ENCODE results near the gene NRCAM. TPM values are rescaled to one million over a fixed set of nuclear protein-coding genes. Genes with fewer than 3 reads are reported as not detected.

Gene NRCAM
- total RNA-seq, 4 donors from 2014 or later: 0.77 to 30.3 (median 2.0) TPM; not detected in 1

- no peaks in the 10 kb centered on the region for H3K9me3 ChIP-seq
- H3K4me3 ChIP-seq: no peak overlapping the region
- intact Hi-C loops (cut with DNase I; ENCODE audit: low total_unique reads): no loop called here
- H3K27ac ChIP-seq: no peak overlapping the region
- H3K27me3 ChIP-seq: no peaks in the 10 kb centered on the region
- DNase-seq: no peak
- no peaks in the 10 kb centered on the region for H3K4me1 ChIP-seq
- no peaks in the 10 kb centered on the region for H3K36me3 ChIP-seq
- TF ChIP-seq POLR2A (IDR thresholded peaks at IDR 0.05): no peak
Measured at GRCh38 chr7:108189733-108190388, 266.4 kb downstream of the NRCAM start.

- Histone ChIP-seq H3K4me1 (no peaks in the 10 kb centered on the region), H3K4me3 (no peak overlapping the region), H3K27me3 (no peaks in the 10 kb centered on the region), H3K9me3 (no peaks in the 10 kb centered on the region), H3K27ac (no peak overlapping the region), H3K36me3 (no peaks in the 10 kb centered on the region)
- DNase-seq: no peak
- intact Hi-C loops (cut with DNase I; ENCODE audit: low total_unique reads): no loop called here
- TF ChIP-seq, protein P1, sequence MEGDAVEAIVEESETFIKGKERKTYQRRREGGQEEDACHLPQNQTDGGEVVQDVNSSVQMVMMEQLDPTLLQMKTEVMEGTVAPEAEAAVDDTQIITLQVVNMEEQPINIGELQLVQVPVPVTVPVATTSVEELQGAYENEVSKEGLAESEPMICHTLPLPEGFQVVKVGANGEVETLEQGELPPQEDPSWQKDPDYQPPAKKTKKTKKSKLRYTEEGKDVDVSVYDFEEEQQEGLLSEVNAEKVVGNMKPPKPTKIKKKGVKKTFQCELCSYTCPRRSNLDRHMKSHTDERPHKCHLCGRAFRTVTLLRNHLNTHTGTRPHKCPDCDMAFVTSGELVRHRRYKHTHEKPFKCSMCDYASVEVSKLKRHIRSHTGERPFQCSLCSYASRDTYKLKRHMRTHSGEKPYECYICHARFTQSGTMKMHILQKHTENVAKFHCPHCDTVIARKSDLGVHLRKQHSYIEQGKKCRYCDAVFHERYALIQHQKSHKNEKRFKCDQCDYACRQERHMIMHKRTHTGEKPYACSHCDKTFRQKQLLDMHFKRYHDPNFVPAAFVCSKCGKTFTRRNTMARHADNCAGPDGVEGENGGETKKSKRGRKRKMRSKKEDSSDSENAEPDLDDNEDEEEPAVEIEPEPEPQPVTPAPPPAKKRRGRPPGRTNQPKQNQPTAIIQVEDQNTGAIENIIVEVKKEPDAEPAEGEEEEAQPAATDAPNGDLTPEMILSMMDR (IDR thresholded peaks at IDR 0.05): no peak
- no peak for TF ChIP-seq POLR2A (IDR thresholded peaks at IDR 0.05)
Measured at GRCh38 chr7:108188724-108189123, 267.5 kb downstream of the NRCAM start.

DNA sequence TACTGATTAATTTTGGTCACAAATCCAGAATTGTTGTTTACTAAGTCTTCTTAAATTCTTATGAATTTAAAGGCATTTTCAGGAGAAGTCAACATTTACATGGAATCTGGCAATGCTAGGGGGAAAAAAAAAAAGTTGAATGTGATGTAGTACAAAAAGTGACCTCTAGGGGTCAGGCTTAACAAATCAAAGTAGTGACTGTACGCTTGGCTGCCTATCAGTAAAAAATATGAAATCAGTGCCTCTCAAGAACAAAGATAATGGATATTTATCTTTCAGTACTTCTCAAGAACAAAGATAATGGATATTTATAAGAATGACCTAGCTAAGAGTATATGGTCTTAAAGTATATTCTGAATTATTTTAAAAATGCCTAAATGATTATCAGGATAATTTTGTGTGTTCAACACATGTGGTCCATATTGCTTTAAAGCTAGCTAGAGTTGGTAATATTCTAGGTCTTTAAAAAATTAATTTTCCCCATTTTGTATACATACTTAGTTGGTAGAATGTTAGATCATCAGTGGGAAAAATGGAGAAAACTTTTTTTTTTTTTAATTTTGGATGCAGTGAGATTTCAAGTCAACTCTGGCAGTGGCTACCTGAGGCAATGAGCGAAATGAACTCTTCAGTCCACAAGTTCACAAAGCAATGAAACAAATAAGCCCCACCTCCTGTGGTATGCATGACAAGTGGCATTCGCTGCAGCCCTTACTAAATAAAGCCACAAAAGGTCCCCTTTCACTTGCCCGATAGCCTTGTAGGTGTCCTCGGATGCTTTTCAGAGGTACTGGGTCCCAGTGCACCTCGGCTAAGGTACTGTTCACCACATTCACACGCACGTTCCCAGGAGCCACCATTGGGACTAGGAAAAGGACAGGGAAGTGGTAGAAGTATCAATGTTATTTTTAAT is 274.9 kb downstream of the NRCAM start:
- Histone ChIP-seq H3K4me1 (no peaks in the 10 kb centered on the region), H3K36me3 (no peaks in the 10 kb centered on the region), H3K27me3 (no peaks in the 10 kb centered on the region), H3K27ac (no peak overlapping the region), H3K4me3 (no peak overlapping the region), H3K9me3 (no peaks in the 10 kb centered on the region)
- no peak for TF ChIP-seq POLR2A (IDR thresholded peaks at IDR 0.05)
- TF ChIP-seq, protein P1 (IDR thresholded peaks at IDR 0.05): peak; percentile 49 to 71 (median 61)
- DNase-seq: no peak
- intact Hi-C loops (cut with DNase I; ENCODE audit: low total_unique reads): no loop called here

- no peaks in the 10 kb centered on the region for H3K27me3 ChIP-seq
- H3K4me1 ChIP-seq: no peaks in the 10 kb centered on the region
- no peak overlapping the region for H3K27ac ChIP-seq
- TF ChIP-seq POLR2A (IDR thresholded peaks at IDR 0.05): no peak
- TF ChIP-seq, protein P1 (IDR thresholded peaks at IDR 0.05): no peak
- H3K4me3 ChIP-seq: no peak overlapping the region
- intact Hi-C loops (cut with DNase I; ENCODE audit: low total_unique reads): no loop called here
- no peak for DNase-seq
- H3K36me3 ChIP-seq: no peaks in the 10 kb centered on the region
- no peaks in the 10 kb centered on the region for H3K9me3 ChIP-seq
Measured at GRCh38 chr7:108178398-108178797, 277.8 kb downstream of the NRCAM start.

GRCh38 chr7:108171164-108171563 is 285.1 kb downstream of the NRCAM start:
- Histone ChIP-seq H3K4me3 (no peak overlapping the region), H3K36me3 (no peaks in the 10 kb centered on the region), H3K27ac (no peak overlapping the region), H3K4me1 (no peaks in the 10 kb centered on the region), H3K27me3 (no peaks in the 10 kb centered on the region), H3K9me3 (no peaks in the 10 kb centered on the region)
- TF ChIP-seq, protein P1 (IDR thresholded peaks at IDR 0.05): no peak
- TF ChIP-seq POLR2A (IDR thresholded peaks at IDR 0.05): no peak
- DNase-seq: no peak
- intact Hi-C loops (cut with DNase I; ENCODE audit: low total_unique reads): no loop called here
